ENCODE data around the gene IFNGR2. TPM values are rescaled to one million over a fixed set of nuclear protein-coding genes. Genes with fewer than 3 reads are reported as not detected.
A peak's percentile ranks its signal among the peaks of the same experiment; 100 is the strongest.

IFNGR2 gene
- total RNA-seq, 4 donors from 2014 or later: 47.0 to 75.5 (median 61.0) TPM

DNA sequence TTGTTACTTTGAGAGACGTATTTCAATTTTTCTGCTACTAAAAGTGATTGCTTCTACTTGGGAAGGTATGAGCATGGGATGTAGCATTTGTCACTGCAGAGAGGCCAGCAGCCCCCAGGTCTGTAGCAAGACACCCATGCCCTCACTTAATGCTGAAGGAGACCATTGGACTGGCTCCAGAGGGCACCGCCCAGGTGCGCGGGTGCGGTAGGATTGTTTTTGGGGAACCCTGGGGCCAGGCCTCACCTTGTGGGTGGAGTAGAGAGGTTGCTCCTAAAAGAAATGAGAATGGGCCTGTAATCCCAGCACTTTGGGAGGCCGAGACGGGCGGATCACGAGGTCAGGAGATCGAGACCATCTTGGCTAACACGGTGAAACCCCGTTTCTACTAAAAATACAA lies 30.6 kb upstream of the IFNGR2 start:
- WGBS: 90% methylated on average over 12 of the region's 12 CpGs
- no peak overlapping the region for H3K27ac ChIP-seq

DNA sequence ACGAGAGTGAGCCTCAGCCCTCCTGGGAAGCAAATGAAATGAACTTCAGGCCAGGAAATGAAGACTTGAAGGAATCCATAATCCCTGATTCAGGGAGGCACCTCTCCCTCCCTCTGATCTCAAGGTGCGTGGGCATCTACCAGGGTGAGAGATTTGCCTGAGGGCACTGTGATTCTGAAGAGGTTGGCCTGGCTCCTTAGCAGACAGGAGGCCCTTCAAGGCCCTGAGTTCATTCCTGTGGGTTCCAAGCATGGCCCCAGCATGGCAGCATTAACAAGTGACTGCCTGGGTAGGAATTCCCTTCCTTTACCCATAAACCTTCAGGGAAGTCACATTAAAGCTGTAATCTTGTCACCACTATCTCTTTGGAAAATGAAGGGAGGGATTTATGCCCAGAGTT lies 29.8 kb upstream of the IFNGR2 start:
- H3K27ac ChIP-seq: no peak overlapping the region

More for the DNA sequence above, 30.6 kb upstream of the IFNGR2 start:
- H3K4me3 ChIP-seq: no peak overlapping the region
- H3K27me3 ChIP-seq: no peaks in the 10 kb centered on the region
- DNase-seq (ENCODE audit: low spot score in 2 of 2): peak in 1 of 2 donors; percentile 38
- peaks cover 22% of the 10 kb centered on the region for H3K4me1 ChIP-seq
- no peaks in the 10 kb centered on the region for H3K36me3 ChIP-seq
- no peaks in the 10 kb centered on the region for H3K9me3 ChIP-seq
- TF ChIP-seq, protein P1, sequence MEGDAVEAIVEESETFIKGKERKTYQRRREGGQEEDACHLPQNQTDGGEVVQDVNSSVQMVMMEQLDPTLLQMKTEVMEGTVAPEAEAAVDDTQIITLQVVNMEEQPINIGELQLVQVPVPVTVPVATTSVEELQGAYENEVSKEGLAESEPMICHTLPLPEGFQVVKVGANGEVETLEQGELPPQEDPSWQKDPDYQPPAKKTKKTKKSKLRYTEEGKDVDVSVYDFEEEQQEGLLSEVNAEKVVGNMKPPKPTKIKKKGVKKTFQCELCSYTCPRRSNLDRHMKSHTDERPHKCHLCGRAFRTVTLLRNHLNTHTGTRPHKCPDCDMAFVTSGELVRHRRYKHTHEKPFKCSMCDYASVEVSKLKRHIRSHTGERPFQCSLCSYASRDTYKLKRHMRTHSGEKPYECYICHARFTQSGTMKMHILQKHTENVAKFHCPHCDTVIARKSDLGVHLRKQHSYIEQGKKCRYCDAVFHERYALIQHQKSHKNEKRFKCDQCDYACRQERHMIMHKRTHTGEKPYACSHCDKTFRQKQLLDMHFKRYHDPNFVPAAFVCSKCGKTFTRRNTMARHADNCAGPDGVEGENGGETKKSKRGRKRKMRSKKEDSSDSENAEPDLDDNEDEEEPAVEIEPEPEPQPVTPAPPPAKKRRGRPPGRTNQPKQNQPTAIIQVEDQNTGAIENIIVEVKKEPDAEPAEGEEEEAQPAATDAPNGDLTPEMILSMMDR (IDR thresholded peaks at IDR 0.05): no peak
- TF ChIP-seq POLR2AphosphoS5 (IDR thresholded peaks at IDR 0.05) (no peak), EP300 (IDR thresholded peaks at IDR 0.05) (no peak), POLR2A (IDR thresholded peaks at IDR 0.05) (no peak)

DNA sequence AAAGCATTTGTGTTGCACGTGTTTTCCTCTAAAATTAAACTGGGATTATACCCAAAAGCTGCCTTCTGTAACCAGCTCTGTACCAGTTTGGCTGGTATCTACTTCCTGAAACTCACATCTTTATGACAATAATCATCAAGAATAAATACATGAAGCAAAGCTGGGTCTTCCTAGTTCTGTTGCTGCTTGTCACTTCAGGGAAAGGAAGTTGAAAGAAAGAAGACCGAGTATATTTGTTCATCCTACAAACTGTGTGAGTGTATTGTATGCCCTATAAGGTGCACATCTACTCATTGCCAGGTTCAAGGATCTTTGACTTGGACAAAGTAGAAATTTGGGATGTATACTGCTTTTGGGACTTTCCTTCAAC lies 29.1 kb upstream of the IFNGR2 start:
- Histone ChIP-seq H3K36me3 (no peaks in the 10 kb centered on the region), H3K27me3 (no peaks in the 10 kb centered on the region), H3K27ac (peak overlapping the region; percentile 27), H3K9me3 (no peaks in the 10 kb centered on the region), H3K4me1 (peaks cover 29% of the 10 kb centered on the region), H3K4me3 (no peak overlapping the region)
- no peak for DNase-seq (ENCODE audit: low spot score in 2 of 2)
- WGBS: 52% methylated on average over 2 of the region's 2 CpGs
- TF ChIP-seq EP300 (IDR thresholded peaks at IDR 0.05) (no peak), POLR2AphosphoS5 (IDR thresholded peaks at IDR 0.05) (no peak), POLR2A (IDR thresholded peaks at IDR 0.05) (no peak)
- TF ChIP-seq, protein P1 (IDR thresholded peaks at IDR 0.05): no peak

More for the DNA sequence above, 29.8 kb upstream of the IFNGR2 start:
- 61% methylated on average over 2 of the region's 2 CpGs for WGBS
- H3K36me3 ChIP-seq: no peaks in the 10 kb centered on the region
- no peaks in the 10 kb centered on the region for H3K9me3 ChIP-seq
- no peaks in the 10 kb centered on the region for H3K27me3 ChIP-seq
- DNase-seq (ENCODE audit: low spot score in 2 of 2): peak; percentile 25 to 48
- TF ChIP-seq, protein P1 (IDR thresholded peaks at IDR 0.05): no peak
- TF ChIP-seq EP300 (IDR thresholded peaks at IDR 0.05) (no peak), POLR2A (IDR thresholded peaks at IDR 0.05) (no peak), POLR2AphosphoS5 (IDR thresholded peaks at IDR 0.05) (no peak)
- no peak overlapping the region for H3K4me3 ChIP-seq
- peaks cover 22% of the 10 kb centered on the region for H3K4me1 ChIP-seq

DNA sequence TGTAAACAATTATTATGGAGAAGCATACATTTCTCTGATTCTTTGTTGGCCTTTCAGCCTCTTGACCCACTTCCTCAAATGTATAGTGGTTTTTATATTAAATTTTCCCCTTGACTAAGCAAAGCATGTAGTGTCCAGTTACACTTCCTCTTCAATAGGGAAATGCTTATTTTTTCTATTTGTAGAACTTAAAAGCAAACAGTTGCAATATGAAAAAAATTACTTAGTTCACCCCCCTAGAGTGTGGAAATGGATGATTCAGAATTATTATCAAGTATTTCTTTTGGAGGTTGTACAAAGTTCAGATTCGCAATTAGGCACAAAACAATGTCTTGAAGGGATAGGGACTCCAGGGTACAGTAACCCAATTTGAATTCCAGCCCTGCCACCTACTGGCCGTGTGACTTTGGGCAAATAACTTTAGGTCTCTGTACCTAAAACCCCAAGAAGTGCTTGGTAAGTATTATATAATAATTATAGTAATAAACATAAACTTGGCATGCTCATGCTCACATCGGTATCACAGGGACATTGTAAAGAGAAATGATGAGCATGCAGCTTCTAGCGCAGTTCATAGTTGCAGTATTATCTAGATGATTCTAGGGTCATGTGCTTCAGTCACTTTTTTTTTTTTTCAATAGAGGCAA lies 28.6 kb upstream of the IFNGR2 start:
- Histone ChIP-seq H3K4me1 (peaks cover 34% of the 10 kb centered on the region), H3K36me3 (no peaks in the 10 kb centered on the region), H3K9me3 (no peaks in the 10 kb centered on the region), H3K4me3 (no peak overlapping the region), H3K27ac (peak overlapping the region; percentile 27), H3K27me3 (no peaks in the 10 kb centered on the region)
- TF ChIP-seq POLR2A (IDR thresholded peaks at IDR 0.05) (no peak), EP300 (IDR thresholded peaks at IDR 0.05) (no peak), POLR2AphosphoS5 (IDR thresholded peaks at IDR 0.05) (no peak)
- TF ChIP-seq, protein P1 (IDR thresholded peaks at IDR 0.05): peak in 1 of 2 donors; percentile 24
- peak; percentile 44 to 47 for DNase-seq (ENCODE audit: low spot score in 2 of 2)
- WGBS: 13% methylated on average over 4 of the region's 4 CpGs

DNA sequence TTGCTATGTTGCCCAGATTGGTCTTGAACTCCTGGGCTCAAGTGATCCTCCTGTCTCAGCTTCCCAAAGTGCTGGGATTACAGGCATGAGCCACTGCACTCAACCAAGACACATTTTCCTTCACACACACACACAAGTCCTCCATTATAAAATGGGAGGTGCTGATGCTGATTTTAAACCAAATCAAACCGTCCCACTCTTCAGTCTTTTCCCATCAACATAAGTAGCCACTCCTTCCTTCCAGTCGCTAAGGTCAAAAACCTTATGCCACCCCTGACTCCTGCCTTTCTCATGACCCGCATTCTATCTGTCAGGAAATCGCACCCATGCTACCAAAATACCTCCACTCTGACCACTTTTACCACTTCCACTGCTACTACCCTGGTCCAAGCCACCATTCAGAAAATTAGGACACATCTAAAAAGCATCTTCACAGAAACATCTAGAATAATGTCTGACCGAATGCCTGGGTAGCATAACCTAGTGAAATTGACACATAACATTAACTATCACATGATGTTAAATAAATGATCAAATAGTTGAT lies 28.0 kb upstream of the IFNGR2 start:
- 72% methylated on average over 5 of the region's 5 CpGs for WGBS
- Histone ChIP-seq H3K27ac (no peak overlapping the region), H3K4me3 (no peak overlapping the region), H3K36me3 (no peaks in the 10 kb centered on the region), H3K4me1 (peaks cover 40% of the 10 kb centered on the region), H3K9me3 (no peaks in the 10 kb centered on the region), H3K27me3 (no peaks in the 10 kb centered on the region)
- TF ChIP-seq, protein P1 (IDR thresholded peaks at IDR 0.05): no peak
- TF ChIP-seq POLR2A (IDR thresholded peaks at IDR 0.05): no peak
- TF ChIP-seq EP300 (IDR thresholded peaks at IDR 0.05): no peak
- TF ChIP-seq POLR2AphosphoS5 (IDR thresholded peaks at IDR 0.05): no peak
- DNase-seq (ENCODE audit: low spot score in 2 of 2): peak in 1 of 2 donors; percentile 10
